Measurements from ENCODE around the gene RNF14. TPM values are rescaled to one million over a fixed set of nuclear protein-coding genes. Genes with fewer than 3 reads are reported as not detected.

Gene RNF14
- total and polyA plus RNA-seq, 2 donors: 31.9 to 42.6 TPM

DNA sequence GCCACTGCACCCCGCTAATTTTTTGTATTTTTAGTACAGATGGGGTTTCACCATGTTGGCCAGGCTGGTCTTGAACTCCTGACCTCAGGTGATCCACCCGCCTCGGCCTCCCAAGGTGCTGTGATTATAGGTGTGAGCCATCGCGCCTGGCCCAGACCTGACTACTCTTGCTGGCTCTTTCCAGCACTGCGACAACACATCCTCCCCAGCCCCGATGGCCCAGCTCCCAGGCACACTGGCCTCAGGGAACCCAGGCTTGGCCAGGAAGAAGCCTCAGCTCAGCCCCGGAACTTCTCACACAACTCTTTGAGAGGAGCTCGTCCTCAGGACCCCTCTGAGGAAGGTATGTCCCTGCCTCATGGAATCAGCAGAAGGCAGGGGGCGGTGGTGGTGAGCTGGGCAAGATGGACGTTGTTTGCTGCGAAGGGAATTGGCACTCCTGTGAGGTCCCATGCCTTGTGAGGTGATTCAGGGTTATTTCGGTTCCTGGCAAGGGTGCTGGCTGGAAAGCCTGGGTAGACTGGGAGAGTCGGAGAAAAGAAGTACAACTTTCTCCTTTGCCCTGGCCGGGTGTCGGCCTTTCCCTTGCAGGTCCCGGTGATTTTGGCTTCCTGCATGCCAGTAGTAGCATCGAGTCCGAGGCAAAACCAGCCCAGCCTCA, 39.4 kb upstream of the RNF14 start:
- no peaks in the 10 kb centered on the region for H3K9me3 ChIP-seq (ENCODE audit: control insufficient read depth in 2 of 2, insufficient read depth in 1 of 2, low read length in 1 of 2)
- H3K4me1 ChIP-seq (ENCODE audit: control insufficient read depth in 2 of 2, insufficient read depth in 2 of 2, low read length in 2 of 2): peaks cover 0 to under 1% of the 10 kb centered on the region in 2 donors
- WGBS: 98% methylated on average over 19 of the region's 19 CpGs
- no peaks in the 10 kb centered on the region for H3K27me3 ChIP-seq (ENCODE audit: control insufficient read depth in 2 of 2, insufficient read depth in 1 of 2, low read length in 1 of 2)
- no peak overlapping the region for H3K4me3 ChIP-seq (ENCODE audit: low read length in 2 of 2)
- peaks cover 36 to 60% of the 10 kb centered on the region in 2 donors for H3K36me3 ChIP-seq (ENCODE audit: control insufficient read depth in 2 of 2, insufficient read depth in 2 of 2, low read length in 1 of 2)
- H3K27ac ChIP-seq (ENCODE audit: low read depth in 1 of 2, low read length in 1 of 2): no peak overlapping the region
- no peak for DNase-seq (ENCODE audit: low read depth in 6 of 9, low spot score in 9 of 9)

DNA sequence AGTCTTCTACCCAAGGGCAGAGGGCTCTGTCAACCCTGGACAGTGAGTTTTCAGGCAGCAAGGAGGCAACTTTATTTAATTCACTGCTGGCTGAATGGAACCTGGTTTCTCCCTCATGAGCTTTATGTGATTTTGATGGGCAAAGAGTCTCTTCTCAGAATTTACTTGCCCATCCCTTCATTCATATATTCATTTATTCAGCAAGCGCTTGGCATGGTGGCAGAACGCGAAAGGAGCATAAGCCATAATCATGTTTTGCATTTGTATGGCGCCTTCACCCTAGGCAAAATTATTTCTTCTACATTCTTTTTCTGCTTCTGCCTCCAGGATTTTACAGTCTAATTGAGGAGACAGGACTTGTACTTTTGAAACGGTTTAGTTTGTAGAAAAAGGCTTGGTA, 37.2 kb upstream of the RNF14 start:
- 99% methylated on average over 5 of the region's 5 CpGs for whole genome bisulfite sequencing
- Histone ChIP-seq H3K27ac (ENCODE audit: low read depth in 1 of 2, low read length in 1 of 2) (no peak overlapping the region), H3K9me3 (ENCODE audit: control insufficient read depth in 2 of 2, insufficient read depth in 1 of 2, low read length in 1 of 2) (no peaks in the 10 kb centered on the region), H3K4me3 (ENCODE audit: low read length in 2 of 2) (no peak overlapping the region), H3K27me3 (ENCODE audit: control insufficient read depth in 2 of 2, insufficient read depth in 1 of 2, low read length in 1 of 2) (no peaks in the 10 kb centered on the region), H3K36me3 (ENCODE audit: control insufficient read depth in 2 of 2, insufficient read depth in 2 of 2, low read length in 1 of 2) (peaks cover 40 to 61% of the 10 kb centered on the region in 2 donors), H3K4me1 (ENCODE audit: control insufficient read depth in 2 of 2, insufficient read depth in 2 of 2, low read length in 2 of 2) (no peaks in the 10 kb centered on the region)
- DNase-seq (ENCODE audit: low read depth in 6 of 9, low spot score in 9 of 9): no peak

DNA sequence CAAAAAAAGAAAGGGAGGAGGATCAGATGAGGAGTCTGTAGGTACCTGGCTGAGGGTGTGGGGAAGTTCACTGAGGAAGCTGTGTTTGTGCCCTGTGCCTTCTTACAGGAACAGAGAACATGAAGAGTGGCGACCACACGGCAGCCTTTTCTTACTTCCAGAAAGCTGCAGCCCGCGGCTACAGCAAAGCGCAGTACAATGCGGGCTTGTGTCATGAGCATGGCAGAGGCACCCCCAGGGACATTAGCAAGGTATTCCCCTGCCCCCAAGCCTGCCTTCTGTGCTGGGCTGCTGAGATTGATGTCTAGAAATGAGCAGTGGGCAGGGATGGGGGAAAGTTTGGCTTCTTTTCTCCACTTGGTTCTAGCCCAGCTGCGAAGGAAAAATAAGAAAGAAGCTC, 35.8 kb upstream of the RNF14 start:
- WGBS: 98% methylated on average over 7 of the region's 7 CpGs

DNA sequence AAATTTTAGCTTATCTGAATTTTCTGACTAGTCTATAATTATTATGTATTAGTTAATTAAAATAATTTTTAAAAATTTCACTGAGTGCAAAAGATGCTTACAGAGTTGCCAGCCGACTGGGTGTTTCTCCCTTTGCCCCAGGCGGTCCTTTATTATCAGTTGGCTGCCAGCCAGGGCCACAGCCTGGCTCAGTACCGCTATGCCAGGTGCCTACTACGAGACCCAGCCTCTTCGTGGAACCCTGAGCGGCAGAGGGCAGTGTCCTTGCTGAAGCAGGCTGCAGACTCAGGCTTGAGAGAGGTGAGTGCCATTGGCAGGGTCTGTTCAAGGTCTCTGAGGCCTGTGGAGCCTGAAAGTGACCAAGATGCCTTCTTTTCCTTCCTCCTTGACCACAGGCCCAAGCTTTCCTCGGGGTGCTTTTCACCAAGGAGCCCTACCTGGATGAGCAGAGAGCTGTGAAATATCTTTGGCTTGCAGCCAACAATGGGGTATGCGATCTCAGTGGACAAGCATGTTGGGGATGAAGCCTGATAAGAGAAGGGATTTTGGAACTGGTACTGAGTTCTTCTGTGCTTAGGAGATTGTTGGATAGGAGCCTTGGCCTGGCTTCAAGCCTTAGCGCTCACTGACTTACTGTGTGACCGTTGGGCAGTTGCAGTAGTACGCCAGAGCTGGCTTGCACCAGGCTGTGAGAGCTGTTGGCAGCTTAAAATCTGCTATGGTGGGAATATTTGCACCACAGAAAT, 34.6 kb upstream of the RNF14 start:
- DNase-seq (ENCODE audit: low read depth in 6 of 9, low spot score in 9 of 9): no peak
- Histone ChIP-seq H3K27me3 (ENCODE audit: control insufficient read depth in 2 of 2, insufficient read depth in 1 of 2, low read length in 1 of 2) (no peaks in the 10 kb centered on the region), H3K27ac (ENCODE audit: low read depth in 1 of 2, low read length in 1 of 2) (no peak overlapping the region), H3K4me1 (ENCODE audit: control insufficient read depth in 2 of 2, insufficient read depth in 2 of 2, low read length in 2 of 2) (no peaks in the 10 kb centered on the region), H3K9me3 (ENCODE audit: control insufficient read depth in 2 of 2, insufficient read depth in 1 of 2, low read length in 1 of 2) (no peaks in the 10 kb centered on the region), H3K4me3 (ENCODE audit: low read length in 2 of 2) (no peak overlapping the region), H3K36me3 (ENCODE audit: control insufficient read depth in 2 of 2, insufficient read depth in 2 of 2, low read length in 1 of 2) (peaks cover 46 to 61% of the 10 kb centered on the region in 2 donors)
- WGBS: 94% methylated on average over 11 of the region's 11 CpGs

More for the DNA sequence above, 35.8 kb upstream of the RNF14 start:
- H3K9me3 ChIP-seq (ENCODE audit: control insufficient read depth in 2 of 2, insufficient read depth in 1 of 2, low read length in 1 of 2): no peaks in the 10 kb centered on the region
- H3K4me1 ChIP-seq (ENCODE audit: control insufficient read depth in 2 of 2, insufficient read depth in 2 of 2, low read length in 2 of 2): no peaks in the 10 kb centered on the region
- no peak overlapping the region for H3K27ac ChIP-seq (ENCODE audit: low read depth in 1 of 2, low read length in 1 of 2)
- no peaks in the 10 kb centered on the region for H3K27me3 ChIP-seq (ENCODE audit: control insufficient read depth in 2 of 2, insufficient read depth in 1 of 2, low read length in 1 of 2)
- H3K4me3 ChIP-seq (ENCODE audit: low read length in 2 of 2): no peak overlapping the region
- H3K36me3 ChIP-seq (ENCODE audit: control insufficient read depth in 2 of 2, insufficient read depth in 2 of 2, low read length in 1 of 2): peaks cover 42 to 64% of the 10 kb centered on the region in 2 donors
- DNase-seq (ENCODE audit: low read depth in 6 of 9, low spot score in 9 of 9): no peak

DNA sequence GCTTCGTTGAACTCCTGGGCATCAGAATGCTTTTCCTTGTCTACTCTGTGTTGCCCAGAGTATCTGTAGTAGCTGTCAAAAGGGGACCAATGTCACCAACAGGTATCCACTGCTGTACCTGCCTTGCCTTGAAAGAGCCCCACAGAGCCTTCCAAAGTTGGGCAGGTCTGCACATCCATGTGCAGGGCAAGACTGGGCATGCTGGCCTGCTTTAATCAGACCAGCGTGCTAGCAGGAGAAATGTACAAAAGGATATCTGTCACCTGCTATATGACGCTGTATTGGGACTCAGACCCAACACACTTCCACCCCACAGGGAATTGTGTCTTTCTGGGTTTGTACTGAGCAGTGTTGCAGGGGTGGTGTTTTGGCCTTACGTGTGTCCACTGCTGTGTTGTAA, 33.4 kb upstream of the RNF14 start:
- WGBS: 95% methylated on average over 4 of the region's 4 CpGs
- no peaks in the 10 kb centered on the region for H3K4me1 ChIP-seq (ENCODE audit: control insufficient read depth in 2 of 2, insufficient read depth in 2 of 2, low read length in 2 of 2)
- no peak for DNase-seq (ENCODE audit: low read depth in 6 of 9, low spot score in 9 of 9)
- H3K27ac ChIP-seq (ENCODE audit: low read depth in 1 of 2, low read length in 1 of 2): no peak overlapping the region
- no peaks in the 10 kb centered on the region for H3K27me3 ChIP-seq (ENCODE audit: control insufficient read depth in 2 of 2, insufficient read depth in 1 of 2, low read length in 1 of 2)
- no peak overlapping the region for H3K4me3 ChIP-seq (ENCODE audit: low read length in 2 of 2)
- peaks cover 41 to 49% of the 10 kb centered on the region in 2 donors for H3K36me3 ChIP-seq (ENCODE audit: control insufficient read depth in 2 of 2, insufficient read depth in 2 of 2, low read length in 1 of 2)
- no peaks in the 10 kb centered on the region for H3K9me3 ChIP-seq (ENCODE audit: control insufficient read depth in 2 of 2, insufficient read depth in 1 of 2, low read length in 1 of 2)

DNA sequence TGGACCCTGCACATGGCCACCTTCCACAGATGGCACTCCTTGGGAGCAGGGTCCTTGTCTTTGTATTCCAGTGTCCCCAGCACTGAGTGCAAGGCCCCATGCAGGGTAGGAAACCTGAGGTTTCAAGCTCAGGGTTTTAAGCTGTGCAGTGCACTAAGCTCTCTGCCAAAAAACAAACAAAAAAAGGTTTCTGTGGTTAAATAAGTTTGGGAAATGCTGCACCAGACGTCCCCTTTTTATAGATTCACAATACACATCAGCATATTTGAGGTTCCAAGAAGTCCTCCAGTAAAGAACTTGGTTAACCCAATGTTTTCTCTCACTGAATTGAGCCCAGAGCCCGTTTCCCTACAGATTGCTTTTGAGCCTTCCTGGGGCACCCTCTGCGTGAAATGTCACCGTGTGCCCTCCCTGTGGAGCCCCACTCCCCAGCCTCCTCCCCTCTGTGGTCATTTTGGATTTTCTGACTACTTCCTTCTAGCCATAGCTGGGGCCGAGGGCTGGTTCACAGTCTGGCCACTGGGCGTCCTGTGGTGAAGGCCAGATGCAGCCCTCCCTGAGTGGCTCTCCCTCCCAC, 28.1 kb upstream of the RNF14 start:
- H3K4me1 ChIP-seq (ENCODE audit: control insufficient read depth in 2 of 2, insufficient read depth in 2 of 2, low read length in 2 of 2): peaks cover 0 to 2% of the 10 kb centered on the region in 2 donors
- no peak overlapping the region for H3K4me3 ChIP-seq (ENCODE audit: low read length in 2 of 2)
- 52% methylated on average over 6 of the region's 6 CpGs for WGBS
- H3K36me3 ChIP-seq (ENCODE audit: control insufficient read depth in 2 of 2, insufficient read depth in 2 of 2, low read length in 1 of 2): peaks cover 19 to 20% of the 10 kb centered on the region in 2 donors
- DNase-seq (ENCODE audit: low read depth in 6 of 9, low spot score in 9 of 9): no peak
- H3K9me3 ChIP-seq (ENCODE audit: control insufficient read depth in 2 of 2, insufficient read depth in 1 of 2, low read length in 1 of 2): no peaks in the 10 kb centered on the region
- H3K27me3 ChIP-seq (ENCODE audit: control insufficient read depth in 2 of 2, insufficient read depth in 1 of 2, low read length in 1 of 2): no peaks in the 10 kb centered on the region
- no peak overlapping the region for H3K27ac ChIP-seq (ENCODE audit: low read depth in 1 of 2, low read length in 1 of 2)

DNA sequence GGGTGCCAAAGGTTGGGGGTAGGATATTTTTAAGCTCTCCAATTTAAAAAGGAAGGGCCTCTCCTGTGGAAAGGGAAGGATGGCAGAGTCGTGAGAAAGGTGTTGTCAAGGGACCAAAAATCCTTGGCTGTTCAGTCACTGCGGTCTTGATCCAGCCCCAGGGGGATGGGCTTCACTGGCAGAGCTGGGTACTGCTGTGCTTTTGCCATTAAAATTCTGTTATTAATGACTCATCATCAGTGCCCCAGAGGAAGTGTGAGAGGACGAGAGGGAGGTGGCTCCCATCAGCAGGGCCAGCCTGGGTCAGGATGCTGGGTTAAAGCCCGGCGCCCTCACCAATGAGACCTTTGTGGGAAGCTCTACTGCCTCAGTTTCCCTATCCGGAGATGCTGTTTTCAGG, 27.6 kb upstream of the RNF14 start:
- H3K27me3 ChIP-seq (ENCODE audit: control insufficient read depth in 2 of 2, insufficient read depth in 1 of 2, low read length in 1 of 2): no peaks in the 10 kb centered on the region
- H3K36me3 ChIP-seq (ENCODE audit: control insufficient read depth in 2 of 2, insufficient read depth in 2 of 2, low read length in 1 of 2): peaks cover 18% of the 10 kb centered on the region in 2 donors
- peak overlapping the region in 1 of 2 donors; percentile 9 for H3K27ac ChIP-seq (ENCODE audit: low read depth in 1 of 2, low read length in 1 of 2)
- no peak overlapping the region for H3K4me3 ChIP-seq (ENCODE audit: low read length in 2 of 2)
- no peaks in the 10 kb centered on the region for H3K9me3 ChIP-seq (ENCODE audit: control insufficient read depth in 2 of 2, insufficient read depth in 1 of 2, low read length in 1 of 2)
- DNase-seq (ENCODE audit: low read depth in 6 of 9, low spot score in 9 of 9): no peak
- H3K4me1 ChIP-seq (ENCODE audit: control insufficient read depth in 2 of 2, insufficient read depth in 2 of 2, low read length in 2 of 2): peaks cover 0 to 2% of the 10 kb centered on the region in 2 donors
- 89% methylated on average over 6 of the region's 6 CpGs for WGBS

DNA sequence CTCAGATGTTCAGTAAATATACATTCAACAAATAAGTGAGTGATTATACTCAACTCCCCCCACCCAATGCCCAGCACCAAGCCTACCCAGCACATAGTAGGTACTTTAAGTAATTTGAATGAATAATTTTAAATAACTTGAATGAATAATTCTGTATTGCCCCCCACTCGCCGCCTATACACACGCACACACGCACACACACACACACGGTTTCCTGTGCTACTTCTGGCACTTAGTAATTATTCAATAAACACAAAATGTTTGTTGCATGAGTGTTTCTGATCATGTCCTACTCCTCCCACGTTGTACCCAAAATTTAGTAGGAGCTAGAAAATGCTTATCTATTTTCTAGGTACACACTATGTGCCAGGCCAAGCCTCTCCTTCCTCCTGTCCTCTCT, 27.1 kb upstream of the RNF14 start:
- no peaks in the 10 kb centered on the region for H3K27me3 ChIP-seq (ENCODE audit: control insufficient read depth in 2 of 2, insufficient read depth in 1 of 2, low read length in 1 of 2)
- DNase-seq (ENCODE audit: low read depth in 6 of 9, low spot score in 9 of 9): no peak
- peaks cover 16 to 17% of the 10 kb centered on the region in 2 donors for H3K36me3 ChIP-seq (ENCODE audit: control insufficient read depth in 2 of 2, insufficient read depth in 2 of 2, low read length in 1 of 2)
- no peak overlapping the region for H3K4me3 ChIP-seq (ENCODE audit: low read length in 2 of 2)
- H3K4me1 ChIP-seq (ENCODE audit: control insufficient read depth in 2 of 2, insufficient read depth in 2 of 2, low read length in 2 of 2): peaks cover 0 to 2% of the 10 kb centered on the region in 2 donors
- H3K27ac ChIP-seq (ENCODE audit: low read depth in 1 of 2, low read length in 1 of 2): no peak overlapping the region
- no peaks in the 10 kb centered on the region for H3K9me3 ChIP-seq (ENCODE audit: control insufficient read depth in 2 of 2, insufficient read depth in 1 of 2, low read length in 1 of 2)
- 94% methylated on average over 6 of the region's 6 CpGs for WGBS

DNA sequence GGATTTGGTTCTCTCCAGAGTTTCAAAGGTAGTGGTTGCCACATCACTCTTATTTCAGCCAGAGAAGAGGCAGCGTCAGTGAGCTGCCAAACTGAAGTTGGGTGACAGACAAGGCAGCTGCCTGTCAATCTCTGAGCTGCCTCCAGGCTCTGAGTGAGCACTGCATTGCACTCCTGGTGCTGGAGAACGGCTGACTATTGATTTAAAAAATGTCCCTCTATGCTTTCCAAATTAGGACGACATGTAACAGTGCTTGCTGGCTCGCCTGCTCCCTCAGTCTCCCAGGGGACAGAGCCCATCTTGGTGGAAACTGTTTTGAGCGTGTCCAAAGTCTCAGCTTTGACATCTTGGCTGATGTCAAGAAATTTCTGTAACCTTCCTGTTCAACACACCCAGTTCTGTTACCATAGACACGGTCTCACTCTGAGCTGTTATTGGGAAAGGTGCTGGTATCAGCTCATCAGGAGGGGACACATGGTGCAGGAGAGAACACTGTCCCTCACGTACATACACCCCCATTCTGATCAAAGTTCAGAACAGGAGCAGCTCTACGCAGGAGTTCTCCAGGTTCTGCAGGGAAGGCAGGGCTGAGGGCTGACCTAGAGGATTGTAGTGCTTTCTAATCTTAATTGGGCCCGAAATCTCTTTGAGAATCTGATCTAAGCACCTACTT, 26.6 kb upstream of the RNF14 start:
- Histone ChIP-seq H3K9me3 (ENCODE audit: control insufficient read depth in 2 of 2, insufficient read depth in 1 of 2, low read length in 1 of 2) (no peaks in the 10 kb centered on the region), H3K27ac (ENCODE audit: low read depth in 1 of 2, low read length in 1 of 2) (no peak overlapping the region), H3K27me3 (ENCODE audit: control insufficient read depth in 2 of 2, insufficient read depth in 1 of 2, low read length in 1 of 2) (no peaks in the 10 kb centered on the region), H3K4me1 (ENCODE audit: control insufficient read depth in 2 of 2, insufficient read depth in 2 of 2, low read length in 2 of 2) (peaks cover 0 to 2% of the 10 kb centered on the region in 2 donors), H3K36me3 (ENCODE audit: control insufficient read depth in 2 of 2, insufficient read depth in 2 of 2, low read length in 1 of 2) (peaks cover 11 to 14% of the 10 kb centered on the region in 2 donors), H3K4me3 (ENCODE audit: low read length in 2 of 2) (no peak overlapping the region)
- DNase-seq (ENCODE audit: low read depth in 6 of 9, low spot score in 9 of 9): no peak
- 93% methylated on average over 9 of the region's 9 CpGs for WGBS

Data from thymus (tissue), 11 donors.